ENCODE measurements around the gene CORO2A.
"Not testable (repeated sequence)": the region's sequence is repeated elsewhere in the genome, so short reads cannot be mapped to it uniquely, and the experiment has no call there.

The CORO2A gene

GRCh38 chr9:98084396-98084795 lies 108.0 kb downstream of the CORO2A start:
- no peak for DNase-seq (ENCODE audit: low spot score)

- no peak for DNase-seq (ENCODE audit: low spot score)
These were observed 108.8 kb downstream of the CORO2A start for GRCh38 chr9:98083566-98084183.

DNA sequence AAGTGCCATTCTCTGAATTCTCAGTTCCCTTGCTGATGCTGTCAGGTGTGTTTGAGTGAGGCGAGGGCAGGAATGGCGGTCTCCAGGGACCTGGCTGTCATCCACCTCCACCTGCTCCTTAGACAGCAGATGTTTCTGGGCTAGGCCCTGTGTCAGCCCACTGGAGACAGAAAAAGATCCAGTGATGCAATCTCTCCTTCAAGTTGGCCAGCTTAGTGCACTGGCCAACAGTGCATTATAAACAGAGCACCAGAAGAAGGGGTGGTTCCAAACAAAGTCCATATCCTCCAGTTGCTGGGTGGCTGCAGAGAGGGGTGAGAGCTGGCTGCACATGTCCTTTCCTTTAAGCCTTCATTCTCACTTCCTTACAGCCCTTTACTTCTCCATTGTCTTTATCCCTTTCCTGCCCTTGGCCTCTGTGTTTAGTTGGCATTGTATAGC lies 109.4 kb downstream of the CORO2A start:
- DNase-seq (ENCODE audit: low spot score), result no peak

- peak; percentile 55 for DNase-seq (ENCODE audit: low spot score)
These were observed 110.8 kb downstream of the CORO2A start for GRCh38 chr9:98081477-98082219.

- no peak for DNase-seq (ENCODE audit: low spot score)
These were observed 111.7 kb downstream of the CORO2A start for GRCh38 chr9:98080780-98081179.

DNA sequence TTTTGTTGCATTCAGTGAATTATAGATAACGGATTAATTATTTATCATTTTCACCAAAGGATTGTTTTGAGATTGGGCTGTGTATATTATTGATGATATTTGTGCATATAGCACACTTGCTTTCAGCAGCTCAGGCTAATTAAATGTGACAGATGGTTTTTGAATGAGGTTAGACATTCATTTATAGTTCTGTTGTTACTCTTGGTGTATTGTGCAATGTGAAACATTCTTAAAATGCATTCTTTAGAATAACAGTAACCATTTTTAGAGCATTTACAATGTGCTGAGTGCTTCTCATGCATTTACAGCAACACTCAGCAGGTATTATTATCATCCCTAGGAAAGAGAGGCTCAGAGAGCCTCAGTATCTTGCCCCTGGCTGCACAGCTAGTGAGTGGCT lies 112.1 kb downstream of the CORO2A start:
- DNase-seq (ENCODE audit: low spot score), result no peak

- DNase-seq (ENCODE audit: low spot score), result no peak
These were observed 113.5 kb downstream of the CORO2A start for GRCh38 chr9:98078895-98079294.

DNA sequence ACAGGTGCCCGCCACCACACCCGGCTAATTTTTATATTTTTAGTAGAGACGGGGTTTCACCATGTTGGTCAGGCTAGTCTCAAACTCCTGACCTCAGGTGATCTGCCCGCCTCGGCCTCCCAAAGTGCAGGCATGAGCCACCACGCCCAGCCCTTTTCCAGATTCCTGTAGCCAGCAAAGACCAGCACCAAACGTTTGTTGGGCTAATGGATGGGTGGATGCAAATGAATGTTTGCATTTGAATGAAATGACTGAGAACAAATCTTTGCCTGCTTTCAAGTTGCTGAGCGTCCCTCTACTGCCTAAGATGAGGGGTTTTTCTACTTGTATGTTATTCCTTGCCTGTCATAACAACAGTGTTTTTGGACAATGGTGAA lies 115.9 kb downstream of the CORO2A start:
- not testable (repeated sequence) for DNase-seq (ENCODE audit: low spot score)

DNA sequence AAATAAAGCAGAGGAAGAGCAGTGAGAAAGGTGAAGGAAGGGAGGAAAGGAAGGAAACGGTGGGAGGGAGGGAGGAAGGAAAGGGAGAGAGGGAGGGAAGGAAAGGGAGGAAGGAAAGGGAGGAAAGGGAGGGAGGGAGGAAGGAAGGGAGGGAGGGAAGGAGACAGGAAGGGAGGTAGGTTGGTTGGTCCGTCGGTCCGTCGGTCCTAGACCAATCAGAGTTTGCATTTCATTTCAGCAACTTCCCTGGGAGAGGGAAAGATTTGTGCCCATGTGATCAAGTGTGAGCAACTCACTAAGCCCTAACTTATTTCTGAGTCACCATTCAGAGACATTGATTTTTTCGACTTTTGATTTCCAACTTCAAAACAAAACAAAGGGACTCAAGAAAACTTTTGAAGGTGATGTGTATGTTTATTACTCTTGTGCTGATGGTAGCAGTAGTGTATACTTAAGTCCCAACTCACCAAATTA lies 117.1 kb downstream of the CORO2A start:
- peak; percentile 72 for DNase-seq (ENCODE audit: low spot score)

GRCh38 chr9:98074115-98074990 lies 118.1 kb downstream of the CORO2A start:
- DNase-seq (ENCODE audit: low spot score), result peak; percentile 76

- DNase-seq (ENCODE audit: low spot score), result no peak
These were observed 120.7 kb downstream of the CORO2A start for GRCh38 chr9:98071737-98072136.

All from AG08396 (cell line).